Measurements from ENCODE around the gene METRNL.

METRNL gene

GRCh38 chr17:83051396-83052240, 27.8 kb upstream of the METRNL start:
- TF ChIP-seq SIN3A (IDR thresholded peaks at IDR 0.05; ENCODE audit: borderline replicate concordance, insufficient read depth, low read length) (peak; percentile 62; the same call in 1 of the 2 replicates), REST (IDR thresholded peaks at IDR 0.05; ENCODE audit: insufficient read depth in 1 of 2, low read depth in 2 of 2, low read length in 2 of 2) (0 out of 4 replicates have a peak, but pooled peaks of 1 of the 2 experiments have one; percentile 40), POLR2AphosphoS5 (IDR thresholded peaks at IDR 0.05; ENCODE audit: low read depth, low read length) (peak; percentile 81), FOXP2 (optimal IDR thresholded peaks at IDR 0.05; ENCODE audit: borderline replicate concordance, extremely low read depth, extremely low read length, insufficient read depth) (peak; percentile 39), TAF1 (IDR thresholded peaks at IDR 0.05; ENCODE audit: borderline replicate concordance, insufficient read depth, low read length) (peak; percentile 76; the same call in 1 of the 2 replicates)

- TF ChIP-seq FOXP2 (optimal IDR thresholded peaks at IDR 0.05; ENCODE audit: borderline replicate concordance, extremely low read depth, extremely low read length, insufficient read depth) (no peak), TAF1 (IDR thresholded peaks at IDR 0.05; ENCODE audit: borderline replicate concordance, insufficient read depth, low read length) (no peak), REST (IDR thresholded peaks at IDR 0.05; ENCODE audit: insufficient read depth in 1 of 2, low read depth in 2 of 2, low read length in 2 of 2) (no peak), POLR2AphosphoS5 (IDR thresholded peaks at IDR 0.05; ENCODE audit: low read depth, low read length) (no peak), SIN3A (IDR thresholded peaks at IDR 0.05; ENCODE audit: borderline replicate concordance, insufficient read depth, low read length) (no peak)
Measured at GRCh38 chr17:83052241-83052564, 27.2 kb upstream of the METRNL start.

- TF ChIP-seq FOXP2 (optimal IDR thresholded peaks at IDR 0.05; ENCODE audit: borderline replicate concordance, extremely low read depth, extremely low read length, insufficient read depth) = no peak
- no peak for TF ChIP-seq SIN3A (IDR thresholded peaks at IDR 0.05; ENCODE audit: borderline replicate concordance, insufficient read depth, low read length)
- TF ChIP-seq REST (IDR thresholded peaks at IDR 0.05; ENCODE audit: insufficient read depth in 1 of 2, low read depth in 2 of 2, low read length in 2 of 2) = no peak
- TF ChIP-seq POLR2AphosphoS5 (IDR thresholded peaks at IDR 0.05; ENCODE audit: low read depth, low read length) = no peak
- TF ChIP-seq TAF1 (IDR thresholded peaks at IDR 0.05; ENCODE audit: borderline replicate concordance, insufficient read depth, low read length) = no peak
Measured at GRCh38 chr17:83053021-83053681, 26.3 kb upstream of the METRNL start.

GRCh38 chr17:83053739-83054451, 25.5 kb upstream of the METRNL start:
- TF ChIP-seq FOXP2 (optimal IDR thresholded peaks at IDR 0.05; ENCODE audit: borderline replicate concordance, extremely low read depth, extremely low read length, insufficient read depth) = no peak
- 0 out of 4 replicates have a peak, but pooled peaks of 1 of the 2 experiments have one; percentile 27 for TF ChIP-seq REST (IDR thresholded peaks at IDR 0.05; ENCODE audit: insufficient read depth in 1 of 2, low read depth in 2 of 2, low read length in 2 of 2)
